ENCODE measurements around the gene SLC9A7. TPM values are rescaled to one million over a fixed set of nuclear protein-coding genes. Genes with fewer than 3 reads are reported as not detected.

SLC9A7 gene
- total and polyA plus RNA-seq, 8 donors, result 0.29 to 25.6 (median 9.1) TPM

DNA sequence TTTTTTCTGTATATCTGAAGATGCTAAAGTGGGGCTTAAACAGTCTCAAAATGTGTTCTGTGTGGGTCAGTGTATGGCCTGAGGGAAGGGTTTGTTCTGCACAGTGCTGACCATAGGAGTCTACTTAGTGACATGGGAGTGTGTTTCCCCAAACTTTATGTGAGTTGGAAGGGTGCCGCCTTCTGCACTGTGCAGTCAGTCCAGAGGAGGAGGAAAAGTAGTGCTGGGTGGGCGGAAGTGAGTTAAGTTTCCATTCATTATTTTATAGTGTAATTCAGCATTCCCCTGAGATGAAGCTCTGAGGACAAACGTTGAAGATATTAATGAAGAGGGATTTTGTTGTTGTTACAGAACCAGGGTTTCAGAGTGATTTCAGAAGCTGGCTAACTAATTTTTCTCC is 182.5 kb downstream of the SLC9A7 start:
- Histone ChIP-seq H3K36me3 (no peaks in the 10 kb centered on the region), H3K4me1 (peaks cover 0 to 34% (median 21%) of the 10 kb centered on the region in 4 donors), H3K27ac (peak overlapping the region in 1 of 5 donors; percentile 22), H3K4me3 (peak overlapping the region in 3 of 4 donors; percentile 54 to 71 (median 63)), H3K27me3 (peaks cover 0 to 18% (median 10%) of the 10 kb centered on the region in 3 donors), H3K9me3 (no peaks in the 10 kb centered on the region)
- peak in 1 of 2 donors; percentile 26 for DNase-seq
- no peak for TF ChIP-seq POLR2A (IDR thresholded peaks at IDR 0.05)
- TF ChIP-seq, protein P1, sequence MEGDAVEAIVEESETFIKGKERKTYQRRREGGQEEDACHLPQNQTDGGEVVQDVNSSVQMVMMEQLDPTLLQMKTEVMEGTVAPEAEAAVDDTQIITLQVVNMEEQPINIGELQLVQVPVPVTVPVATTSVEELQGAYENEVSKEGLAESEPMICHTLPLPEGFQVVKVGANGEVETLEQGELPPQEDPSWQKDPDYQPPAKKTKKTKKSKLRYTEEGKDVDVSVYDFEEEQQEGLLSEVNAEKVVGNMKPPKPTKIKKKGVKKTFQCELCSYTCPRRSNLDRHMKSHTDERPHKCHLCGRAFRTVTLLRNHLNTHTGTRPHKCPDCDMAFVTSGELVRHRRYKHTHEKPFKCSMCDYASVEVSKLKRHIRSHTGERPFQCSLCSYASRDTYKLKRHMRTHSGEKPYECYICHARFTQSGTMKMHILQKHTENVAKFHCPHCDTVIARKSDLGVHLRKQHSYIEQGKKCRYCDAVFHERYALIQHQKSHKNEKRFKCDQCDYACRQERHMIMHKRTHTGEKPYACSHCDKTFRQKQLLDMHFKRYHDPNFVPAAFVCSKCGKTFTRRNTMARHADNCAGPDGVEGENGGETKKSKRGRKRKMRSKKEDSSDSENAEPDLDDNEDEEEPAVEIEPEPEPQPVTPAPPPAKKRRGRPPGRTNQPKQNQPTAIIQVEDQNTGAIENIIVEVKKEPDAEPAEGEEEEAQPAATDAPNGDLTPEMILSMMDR (IDR thresholded peaks at IDR 0.05), result no peak
- TF ChIP-seq EP300 (IDR thresholded peaks at IDR 0.05), result no peak
- TF ChIP-seq POLR2AphosphoS5 (IDR thresholded peaks at IDR 0.05), result no peak
- intact Hi-C loops (cut with DNase I; ENCODE audit: low total_unique reads), result no loop called here
- WGBS, 5 donors, result 65 to 77% (median 69%) methylated on average over 3 of the region's 3 CpGs

DNA sequence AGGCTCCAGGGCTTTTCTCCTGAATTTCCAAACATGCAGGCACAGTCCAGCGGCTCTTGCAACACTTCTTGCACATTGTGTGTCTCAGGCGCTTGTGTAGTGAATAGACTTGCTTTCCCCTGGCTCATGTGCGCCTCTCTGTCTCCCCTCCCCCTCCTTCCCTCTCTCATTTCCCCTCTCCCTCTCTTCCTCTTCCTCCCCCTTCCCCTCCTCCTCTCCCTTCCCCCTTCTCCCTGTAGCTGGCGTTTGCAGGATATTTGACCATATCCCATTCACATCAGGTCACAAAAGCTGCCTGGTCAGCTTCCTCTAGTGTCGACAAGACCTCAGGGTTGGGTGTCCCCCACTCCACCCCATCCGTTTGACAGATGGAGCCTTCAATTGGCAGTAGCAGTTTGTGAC is 182.9 kb downstream of the SLC9A7 start:
- H3K4me1 ChIP-seq, result peaks cover 0 to 34% (median 21%) of the 10 kb centered on the region in 4 donors
- H3K27me3 ChIP-seq, result peaks cover 0 to 18% (median 10%) of the 10 kb centered on the region in 3 donors
- TF ChIP-seq POLR2A (IDR thresholded peaks at IDR 0.05), result no peak
- TF ChIP-seq EP300 (IDR thresholded peaks at IDR 0.05), result no peak
- no peak for TF ChIP-seq POLR2AphosphoS5 (IDR thresholded peaks at IDR 0.05)
- TF ChIP-seq, protein P1 (IDR thresholded peaks at IDR 0.05), result no peak
- intact Hi-C loops (cut with DNase I; ENCODE audit: low total_unique reads), result no loop called here
- H3K27ac ChIP-seq, result peak overlapping the region in 2 of 5 donors; percentile 74 to 77
- WGBS, 5 donors, result 29 to 53% (median 44%) methylated on average over 6 of the region's 6 CpGs
- H3K9me3 ChIP-seq, result no peaks in the 10 kb centered on the region
- DNase-seq, result peak in 1 of 2 donors; percentile 19
- peak overlapping the region; percentile 45 to 71 (median 58) for H3K4me3 ChIP-seq
- H3K36me3 ChIP-seq, result no peaks in the 10 kb centered on the region

DNA sequence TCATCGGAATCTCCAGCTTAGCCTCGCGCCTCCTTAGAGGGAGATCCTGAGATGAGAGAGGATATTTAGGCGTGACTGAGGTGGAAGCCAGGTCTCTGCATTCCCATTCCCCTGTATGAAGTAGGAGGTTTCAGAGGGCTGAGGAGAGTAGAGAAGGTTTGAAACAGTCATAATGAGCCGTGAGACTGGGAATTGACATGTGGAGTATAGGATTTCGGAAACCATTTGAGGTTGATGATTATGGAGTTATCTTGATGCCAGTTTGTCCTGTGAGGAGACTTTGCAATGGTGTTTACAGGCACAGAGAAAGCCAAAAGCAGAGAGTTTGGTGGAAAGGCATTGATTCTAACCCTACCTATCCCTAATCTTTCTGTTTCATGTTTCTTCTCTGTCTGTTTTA is 183.3 kb downstream of the SLC9A7 start:
- peak overlapping the region; percentile 45 to 71 (median 58) for H3K4me3 ChIP-seq
- 29 to 70% (median 49%) methylated on average over 6 of the region's 6 CpGs for WGBS, 5 donors
- DNase-seq, result no peak
- H3K36me3 ChIP-seq, result no peaks in the 10 kb centered on the region
- TF ChIP-seq EP300 (IDR thresholded peaks at IDR 0.05) (no peak), POLR2AphosphoS5 (IDR thresholded peaks at IDR 0.05) (no peak), POLR2A (IDR thresholded peaks at IDR 0.05) (no peak)
- TF ChIP-seq, protein P1 (IDR thresholded peaks at IDR 0.05), result no peak
- H3K4me1 ChIP-seq, result peaks cover 0 to 34% (median 21%) of the 10 kb centered on the region in 4 donors
- no peaks in the 10 kb centered on the region for H3K9me3 ChIP-seq
- intact Hi-C loops (cut with DNase I; ENCODE audit: low total_unique reads), result no loop called here
- H3K27ac ChIP-seq, result peak overlapping the region in 3 of 5 donors; percentile 65 to 77 (median 74)
- peaks cover 0 to 18% (median 10%) of the 10 kb centered on the region in 3 donors for H3K27me3 ChIP-seq

DNA sequence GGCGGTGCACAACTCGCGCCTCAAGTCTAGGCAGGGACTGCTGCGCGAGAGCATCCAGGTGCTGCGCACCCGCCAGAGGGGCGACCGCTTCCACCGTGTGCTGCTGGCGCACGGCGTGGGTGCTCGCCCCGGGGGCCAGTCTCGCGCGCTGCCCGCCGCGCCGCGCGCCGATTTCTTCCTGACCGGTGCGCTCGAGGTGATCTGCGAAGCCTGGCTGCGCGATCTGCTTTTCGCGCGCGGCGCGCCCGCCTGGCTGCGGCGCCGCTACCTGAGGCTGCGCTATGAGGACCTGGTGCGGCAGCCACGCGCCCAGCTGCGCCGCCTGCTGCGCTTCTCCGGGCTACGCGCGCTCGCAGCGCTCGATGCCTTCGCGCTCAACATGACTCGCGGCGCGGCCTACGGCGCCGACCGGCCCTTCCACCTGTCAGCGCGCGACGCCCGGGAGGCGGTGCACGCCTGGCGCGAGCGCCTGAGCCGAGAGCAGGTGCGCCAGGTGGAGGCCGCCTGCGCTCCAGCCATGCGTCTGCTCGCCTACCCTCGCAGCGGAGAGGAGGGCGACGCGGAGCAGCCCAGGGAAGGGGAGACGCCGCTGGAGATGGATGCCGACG is 184.0 kb downstream of the SLC9A7 start:
- no peaks in the 10 kb centered on the region for H3K9me3 ChIP-seq
- H3K4me3 ChIP-seq, result peak overlapping the region; percentile 45 to 71 (median 58)
- no peaks in the 10 kb centered on the region for H3K36me3 ChIP-seq
- H3K27ac ChIP-seq, result peak overlapping the region in 4 of 5 donors; percentile 10 to 77 (median 70)
- peaks cover 0 to 34% (median 21%) of the 10 kb centered on the region in 4 donors for H3K4me1 ChIP-seq
- WGBS, 5 donors, result 2 to 65% (median 23%) methylated on average over 25 to 85 of the region's 90 CpGs; no CpG with 5 or more reads in 1 of the 5 donors
- intact Hi-C loops (cut with DNase I; ENCODE audit: low total_unique reads), result no loop called here
- H3K27me3 ChIP-seq, result peaks cover 0 to 18% (median 10%) of the 10 kb centered on the region in 3 donors
- no peak for TF ChIP-seq POLR2A (IDR thresholded peaks at IDR 0.05)
- peak; percentile 31 to 72 for DNase-seq
